ENCODE measurements around the gene ERBB2. TPM values are rescaled to one million over a fixed set of nuclear protein-coding genes. Genes with fewer than 3 reads are reported as not detected.

The ERBB2 gene
- total and polyA plus RNA-seq, 2 of the 13 experiments (the other 11 are each of a cell fraction or from before 2014, with no cell fraction given): 57.7 to 64.1 TPM

DNA sequence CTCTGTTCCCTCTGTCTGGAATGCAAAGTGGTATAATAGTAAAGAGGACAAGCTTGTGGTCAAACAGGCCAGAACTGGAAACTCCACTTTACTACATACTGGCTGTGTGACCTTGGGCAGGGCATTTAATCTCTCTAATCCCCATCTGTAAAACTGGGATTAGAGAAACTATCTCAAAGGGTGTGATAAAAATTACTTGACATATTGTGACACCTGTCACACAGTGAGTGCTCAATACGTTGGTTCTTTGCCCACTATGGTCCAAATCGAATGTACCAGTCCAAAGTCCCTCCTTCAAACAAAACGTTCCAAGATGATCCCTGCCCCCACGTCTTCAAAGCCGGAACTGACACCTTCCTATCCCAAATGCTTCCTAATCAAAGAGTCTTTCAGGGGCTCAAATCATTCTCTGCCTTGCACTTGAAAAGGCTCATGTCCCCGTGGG, 12.7 kb upstream of the ERBB2 start (continued):
- TF ChIP-seq, protein P1, sequence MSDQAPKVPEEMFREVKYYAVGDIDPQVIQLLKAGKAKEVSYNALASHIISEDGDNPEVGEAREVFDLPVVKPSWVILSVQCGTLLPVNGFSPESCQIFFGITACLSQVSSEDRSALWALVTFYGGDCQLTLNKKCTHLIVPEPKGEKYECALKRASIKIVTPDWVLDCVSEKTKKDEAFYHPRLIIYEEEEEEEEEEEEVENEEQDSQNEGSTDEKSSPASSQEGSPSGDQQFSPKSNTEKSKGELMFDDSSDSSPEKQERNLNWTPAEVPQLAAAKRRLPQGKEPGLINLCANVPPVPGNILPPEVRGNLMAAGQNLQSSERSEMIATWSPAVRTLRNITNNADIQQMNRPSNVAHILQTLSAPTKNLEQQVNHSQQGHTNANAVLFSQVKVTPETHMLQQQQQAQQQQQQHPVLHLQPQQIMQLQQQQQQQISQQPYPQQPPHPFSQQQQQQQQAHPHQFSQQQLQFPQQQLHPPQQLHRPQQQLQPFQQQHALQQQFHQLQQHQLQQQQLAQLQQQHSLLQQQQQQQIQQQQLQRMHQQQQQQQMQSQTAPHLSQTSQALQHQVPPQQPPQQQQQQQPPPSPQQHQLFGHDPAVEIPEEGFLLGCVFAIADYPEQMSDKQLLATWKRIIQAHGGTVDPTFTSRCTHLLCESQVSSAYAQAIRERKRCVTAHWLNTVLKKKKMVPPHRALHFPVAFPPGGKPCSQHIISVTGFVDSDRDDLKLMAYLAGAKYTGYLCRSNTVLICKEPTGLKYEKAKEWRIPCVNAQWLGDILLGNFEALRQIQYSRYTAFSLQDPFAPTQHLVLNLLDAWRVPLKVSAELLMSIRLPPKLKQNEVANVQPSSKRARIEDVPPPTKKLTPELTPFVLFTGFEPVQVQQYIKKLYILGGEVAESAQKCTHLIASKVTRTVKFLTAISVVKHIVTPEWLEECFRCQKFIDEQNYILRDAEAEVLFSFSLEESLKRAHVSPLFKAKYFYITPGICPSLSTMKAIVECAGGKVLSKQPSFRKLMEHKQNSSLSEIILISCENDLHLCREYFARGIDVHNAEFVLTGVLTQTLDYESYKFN (CRISPR knock-in tag; conservative IDR thresholded peaks at IDR 0.05): peak; percentile 92
- peak; percentile 82 for TF ChIP-seq GATAD2A (CRISPR knock-in tag; IDR thresholded peaks at IDR 0.05)
- 0 out of 2 replicates have a peak, but pooled peaks have one; percentile 14 for TF ChIP-seq MYPOP (CRISPR knock-in tag; IDR thresholded peaks at IDR 0.05)
- no peak for TF ChIP-seq ZNF576 (CRISPR knock-in tag; IDR thresholded peaks at IDR 0.05)
- TF ChIP-seq ZNF619 (CRISPR knock-in tag; IDR thresholded peaks at IDR 0.05): no peak
- TF ChIP-seq, protein P2, sequence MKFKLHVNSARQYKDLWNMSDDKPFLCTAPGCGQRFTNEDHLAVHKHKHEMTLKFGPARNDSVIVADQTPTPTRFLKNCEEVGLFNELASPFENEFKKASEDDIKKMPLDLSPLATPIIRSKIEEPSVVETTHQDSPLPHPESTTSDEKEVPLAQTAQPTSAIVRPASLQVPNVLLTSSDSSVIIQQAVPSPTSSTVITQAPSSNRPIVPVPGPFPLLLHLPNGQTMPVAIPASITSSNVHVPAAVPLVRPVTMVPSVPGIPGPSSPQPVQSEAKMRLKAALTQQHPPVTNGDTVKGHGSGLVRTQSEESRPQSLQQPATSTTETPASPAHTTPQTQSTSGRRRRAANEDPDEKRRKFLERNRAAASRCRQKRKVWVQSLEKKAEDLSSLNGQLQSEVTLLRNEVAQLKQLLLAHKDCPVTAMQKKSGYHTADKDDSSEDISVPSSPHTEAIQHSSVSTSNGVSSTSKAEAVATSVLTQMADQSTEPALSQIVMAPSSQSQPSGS (CRISPR knock-in tag; IDR thresholded peaks at IDR 0.05): 0 out of 2 replicates have a peak, but pooled peaks have one; percentile 31
- peak; percentile 46; the same call in 1 of the 2 replicates for TF ChIP-seq SNAPC4 (CRISPR knock-in tag; IDR thresholded peaks at IDR 0.05)
- no peak for TF ChIP-seq IKZF1 (IDR thresholded peaks at IDR 0.05)
